GM19397 (cell line): ENCODE results near the gene NEK8.
"Not testable (repeated sequence)": the region's sequence is repeated elsewhere in the genome, so short reads cannot be mapped to it uniquely, and the experiment has no call there.

Experiments
- ATAC-seq: cut with Tn5 transposase; IDR thresholded peaks from one replicate; pipeline ENCODE4 v1.9.1; 2021; ENCODE audit warnings: mild to moderate bottlenecking, moderate library complexity; ENCODE audit not compliant: unreplicated experiment

Gene NEK8

DNA sequence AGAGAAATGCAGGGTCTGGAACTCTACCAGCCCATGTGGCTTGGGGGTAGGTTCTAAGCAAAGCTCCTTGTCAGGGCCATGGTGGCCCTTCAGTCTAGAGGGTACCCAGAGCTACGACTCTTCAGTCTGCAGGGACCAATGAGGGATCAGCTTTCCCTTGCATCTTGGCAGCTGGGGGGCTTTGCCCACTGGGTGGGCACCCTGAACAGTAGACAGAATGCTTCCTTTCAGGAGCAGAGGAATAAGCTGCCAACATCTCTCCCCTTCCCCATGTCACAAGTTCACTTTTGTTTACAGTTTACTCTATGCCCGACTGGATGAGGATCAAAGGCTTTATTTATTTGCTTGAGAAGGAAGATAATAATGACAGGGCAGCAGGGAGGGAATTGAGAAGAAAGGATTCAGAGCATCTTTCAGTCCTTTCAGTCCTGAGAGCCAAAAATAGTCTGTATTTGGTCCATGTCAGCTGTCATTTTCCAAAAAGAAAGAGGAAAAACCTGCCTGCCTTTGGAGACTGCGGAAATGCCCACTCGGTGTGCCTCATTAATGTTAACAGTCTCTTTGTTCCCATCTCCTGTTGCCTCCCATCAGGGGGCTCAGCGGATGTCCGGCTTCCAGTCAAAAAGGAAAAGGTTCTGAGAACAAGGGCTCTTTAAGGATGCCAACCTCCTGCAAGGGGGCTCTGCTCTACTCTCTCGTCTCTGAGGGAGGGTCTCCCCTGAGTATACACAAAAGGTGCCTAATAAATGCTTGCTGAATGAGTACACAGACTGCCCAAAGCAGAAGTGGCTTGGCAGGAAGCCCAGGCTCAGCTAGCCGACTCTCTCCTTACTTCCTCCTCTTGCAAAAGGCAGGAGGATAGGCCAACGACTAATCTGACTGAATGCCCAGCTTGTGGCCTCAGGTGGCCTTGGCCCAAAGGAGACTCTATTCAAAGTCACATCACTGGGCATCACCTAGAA is 32.3 kb downstream of the NEK8 start:
- no peak for ATAC-seq

DNA sequence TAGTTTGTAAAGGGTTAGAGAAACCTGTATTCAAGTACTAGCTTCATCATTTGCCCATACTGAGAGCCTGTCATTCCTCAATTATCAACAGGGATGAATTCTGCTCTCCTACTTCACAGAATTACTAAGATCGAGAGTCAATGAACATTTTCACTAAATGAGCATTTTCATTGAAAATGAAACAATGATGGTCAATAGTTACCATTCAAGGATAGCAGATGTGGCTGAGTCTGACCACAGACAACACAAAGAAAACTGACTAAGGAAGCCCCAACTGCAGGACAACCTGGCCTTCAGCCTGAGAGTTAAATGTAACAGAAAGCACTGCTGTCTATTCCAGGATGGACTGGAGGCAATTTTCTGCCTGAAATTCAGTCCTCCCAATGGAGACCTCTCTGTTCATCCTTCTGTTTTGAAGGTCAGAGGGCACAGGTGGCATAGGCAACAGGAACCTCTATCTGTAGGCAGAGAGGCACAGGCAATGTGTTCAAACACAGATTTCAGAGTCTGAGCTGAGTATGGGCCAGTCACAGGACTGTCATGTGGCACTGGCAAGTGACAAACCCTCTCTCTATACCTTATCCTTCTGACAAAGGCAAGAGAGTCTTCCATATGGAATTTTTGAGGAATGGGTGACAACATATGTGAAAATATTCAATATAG is 34.7 kb downstream of the NEK8 start:
- no peak for ATAC-seq

DNA sequence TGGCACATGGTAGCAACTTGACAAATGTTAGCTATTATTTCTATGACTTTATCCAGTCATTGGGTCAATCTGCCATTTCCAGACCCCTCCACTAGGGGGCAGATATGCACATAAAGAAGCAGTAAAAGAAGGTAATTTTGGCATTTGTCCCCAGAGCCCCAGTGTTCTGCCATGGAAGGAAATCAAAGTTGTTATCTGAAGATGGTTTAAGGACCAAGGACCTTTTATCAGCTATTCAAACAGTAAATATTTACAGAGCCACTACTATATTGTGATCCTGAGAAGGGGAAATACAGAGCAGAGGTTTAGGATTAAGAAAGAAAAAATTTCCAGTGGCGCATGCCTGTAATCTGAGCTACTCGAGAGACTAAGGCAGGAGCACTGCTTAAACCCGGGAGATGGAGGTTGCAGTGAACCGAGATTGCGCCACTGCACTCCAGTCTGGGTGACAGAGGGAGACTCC is 35.2 kb downstream of the NEK8 start:
- ATAC-seq = no peak

DNA sequence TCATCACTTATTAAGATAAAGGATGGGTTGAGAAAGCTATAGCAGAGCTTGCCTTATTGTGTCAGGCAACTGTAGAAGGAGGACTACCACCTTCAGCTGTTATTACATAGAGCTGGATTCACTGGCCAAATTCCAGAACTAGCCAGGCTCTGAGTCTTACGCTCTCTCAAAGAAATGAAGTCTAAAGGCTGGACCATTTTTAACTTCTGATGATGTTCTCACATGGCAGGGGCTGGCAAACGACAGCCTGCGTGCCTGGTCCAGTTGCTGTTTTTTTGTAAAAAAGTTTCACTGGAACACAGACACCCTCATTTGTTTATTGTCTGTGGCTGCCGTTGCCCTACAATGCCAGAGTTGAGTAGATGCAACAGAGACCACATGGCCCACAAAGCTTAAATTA is 36.5 kb downstream of the NEK8 start:
- ATAC-seq = no peak

DNA sequence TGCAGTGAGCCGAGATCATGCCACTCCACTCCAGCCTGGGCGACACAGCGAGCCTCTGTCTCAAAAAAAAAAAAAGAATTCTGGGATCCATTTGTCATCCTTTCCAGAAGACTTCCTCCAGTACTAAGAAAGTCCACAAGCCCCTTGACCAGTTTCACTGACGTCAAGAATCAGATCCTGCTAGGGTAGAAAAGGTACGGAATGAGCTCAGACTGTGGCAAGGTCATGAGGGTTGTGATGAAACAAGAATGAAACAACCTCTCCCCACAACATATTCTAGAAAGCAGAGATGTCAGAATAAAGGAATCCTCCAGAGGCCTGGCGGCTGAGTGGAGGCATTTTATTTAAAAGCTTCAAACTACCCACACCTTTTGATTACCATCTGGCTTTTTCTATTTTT is 45.1 kb downstream of the NEK8 start:
- no peak for ATAC-seq

DNA sequence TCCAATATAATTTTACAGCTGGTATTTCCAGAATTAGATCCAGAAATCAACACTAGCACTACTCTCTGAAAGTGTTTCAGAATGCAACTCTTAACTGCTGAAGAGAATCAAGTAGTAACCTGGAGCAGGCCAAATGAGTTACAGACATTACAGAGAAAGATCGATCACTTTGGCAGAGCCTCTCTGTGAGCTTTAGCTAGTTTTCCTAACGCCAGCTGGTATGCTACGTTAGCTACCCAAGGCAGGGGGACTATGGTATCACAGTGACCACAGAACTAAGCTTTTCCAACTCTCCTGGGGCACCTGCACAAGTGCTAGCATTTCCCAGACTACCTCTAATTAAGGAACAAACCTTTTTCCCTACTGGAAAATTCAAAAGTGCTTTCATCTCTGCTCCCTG is 45.6 kb downstream of the NEK8 start:
- ATAC-seq = no peak

DNA sequence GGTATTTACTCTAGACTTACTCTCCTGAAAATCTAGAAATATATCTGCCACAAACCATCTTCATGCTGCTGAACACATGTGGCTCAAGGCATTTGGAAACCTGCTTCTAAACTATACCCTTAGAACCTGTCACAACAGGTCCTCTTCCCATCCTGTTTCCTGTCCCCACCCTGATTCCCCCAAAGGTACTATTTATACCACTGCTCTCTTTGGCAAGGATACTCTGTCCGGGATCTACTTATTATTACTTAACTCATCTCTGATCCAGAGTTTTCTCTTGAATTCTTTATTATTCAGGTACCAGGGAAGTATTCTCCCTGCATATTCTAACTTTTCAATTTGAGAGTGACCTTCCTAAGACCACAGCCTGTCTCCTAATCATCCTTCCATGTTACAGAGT is 48.6 kb downstream of the NEK8 start:
- no peak for ATAC-seq

DNA sequence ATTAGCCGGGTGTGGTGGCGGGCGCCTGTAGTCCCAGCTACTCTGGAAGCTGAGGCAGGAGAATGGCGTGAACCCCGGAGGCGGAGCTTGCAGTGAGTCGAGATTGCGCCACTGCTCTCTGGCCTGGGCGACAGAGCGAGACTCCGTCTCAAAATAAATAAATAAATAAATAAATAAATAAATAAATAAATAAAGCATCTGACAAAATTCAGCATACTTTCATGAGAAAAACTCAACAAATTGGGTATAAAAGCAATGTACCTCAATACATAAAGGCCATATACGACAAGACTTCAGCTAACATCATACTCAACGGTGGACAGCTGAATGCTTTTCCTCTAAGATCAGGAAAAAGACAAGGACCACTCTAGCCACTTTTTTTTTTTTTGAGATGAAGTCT is 51.0 kb downstream of the NEK8 start:
- not testable (repeated sequence) for ATAC-seq

DNA sequence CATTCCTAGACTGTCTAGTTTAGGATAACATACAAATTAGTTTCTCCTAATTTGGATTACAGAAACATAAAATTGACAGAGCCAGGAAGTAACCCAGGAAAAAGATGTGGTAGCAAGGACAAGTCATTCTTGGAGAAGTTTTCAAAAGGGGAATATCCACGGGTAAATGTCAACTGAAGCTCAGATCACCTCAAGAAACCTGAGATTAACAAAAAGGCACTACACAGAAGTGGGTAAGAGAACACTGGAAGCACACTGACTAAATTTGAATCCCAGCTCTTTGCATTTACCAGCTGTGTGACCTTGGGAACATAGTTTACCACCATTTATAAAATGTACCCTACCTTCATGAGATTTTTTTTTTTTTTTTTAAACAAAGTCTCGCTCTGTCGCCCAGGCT is 54.6 kb downstream of the NEK8 start:
- ATAC-seq = no peak

DNA sequence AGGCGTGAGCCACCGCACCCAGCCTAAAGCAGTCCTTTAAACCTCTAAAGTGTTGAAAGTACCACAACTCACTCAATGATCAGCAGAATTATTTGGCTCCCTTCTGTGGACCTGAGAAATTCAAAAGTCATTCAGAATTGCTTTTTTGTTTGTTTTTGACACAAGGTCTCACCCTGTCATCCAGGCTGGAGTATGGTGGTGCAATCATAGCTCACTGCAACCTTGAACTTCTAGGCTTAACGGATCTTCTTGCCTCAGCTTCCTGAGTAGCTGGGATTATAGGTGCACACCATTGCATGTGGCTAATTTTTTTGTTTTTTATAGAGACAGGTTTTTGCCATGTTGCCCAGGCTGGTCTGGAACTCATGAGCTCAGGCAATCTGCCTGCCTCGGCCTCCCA is 59.5 kb downstream of the NEK8 start:
- ATAC-seq = no peak
